ENCODE results near the gene CALHM4.

CALHM4 gene, protein sequence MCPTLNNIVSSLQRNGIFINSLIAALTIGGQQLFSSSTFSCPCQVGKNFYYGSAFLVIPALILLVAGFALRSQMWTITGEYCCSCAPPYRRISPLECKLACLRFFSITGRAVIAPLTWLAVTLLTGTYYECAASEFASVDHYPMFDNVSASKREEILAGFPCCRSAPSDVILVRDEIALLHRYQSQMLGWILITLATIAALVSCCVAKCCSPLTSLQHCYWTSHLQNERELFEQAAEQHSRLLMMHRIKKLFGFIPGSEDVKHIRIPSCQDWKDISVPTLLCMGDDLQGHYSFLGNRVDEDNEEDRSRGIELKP

DNA sequence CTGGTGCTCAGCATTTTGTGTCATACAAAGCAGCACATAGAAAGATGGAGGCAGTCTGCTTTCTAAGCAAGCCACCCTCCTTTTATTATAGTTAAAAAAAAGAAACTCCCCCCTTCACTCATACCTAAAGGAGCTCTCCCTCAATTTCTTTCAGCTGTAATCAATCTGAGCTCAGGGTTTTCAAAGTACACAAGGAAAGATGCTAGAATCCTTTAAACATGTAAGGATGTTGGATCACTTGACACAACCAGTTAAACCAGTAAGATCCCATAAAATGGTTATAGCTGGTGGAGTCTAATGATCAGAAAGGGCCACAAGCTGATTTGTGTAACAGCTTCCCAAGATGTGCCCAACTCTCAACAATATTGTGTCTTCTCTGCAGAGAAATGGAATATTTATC, at the start of gene CALHM4:
Gene CALHM4, plus strand, starts transcription at position 301 of the 400 bp plus-strand sequence. Its CDS starts 43 bp downstream, at position 344.
- DNase-seq, result no peak

DNA sequence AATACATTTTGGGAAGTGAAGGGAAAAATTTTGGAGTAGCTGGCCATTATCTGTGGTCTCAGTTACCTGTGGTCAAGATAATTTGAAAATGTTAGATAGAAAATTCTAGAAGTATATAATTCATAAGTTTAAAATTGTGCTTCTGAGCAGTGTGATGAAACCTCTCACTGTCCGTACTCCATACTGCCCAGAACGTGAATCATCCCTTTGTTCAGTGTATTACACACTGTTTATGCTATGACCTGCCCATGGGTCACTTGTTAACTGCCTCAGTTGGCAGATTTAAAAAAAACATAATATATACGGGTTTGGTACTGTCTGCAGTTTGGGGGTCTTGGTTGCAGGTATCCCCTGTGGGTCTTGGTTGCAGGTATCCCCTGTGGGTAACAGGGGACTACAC, 46.2 kb upstream of the CALHM4 start:
- no peak for DNase-seq

DNA sequence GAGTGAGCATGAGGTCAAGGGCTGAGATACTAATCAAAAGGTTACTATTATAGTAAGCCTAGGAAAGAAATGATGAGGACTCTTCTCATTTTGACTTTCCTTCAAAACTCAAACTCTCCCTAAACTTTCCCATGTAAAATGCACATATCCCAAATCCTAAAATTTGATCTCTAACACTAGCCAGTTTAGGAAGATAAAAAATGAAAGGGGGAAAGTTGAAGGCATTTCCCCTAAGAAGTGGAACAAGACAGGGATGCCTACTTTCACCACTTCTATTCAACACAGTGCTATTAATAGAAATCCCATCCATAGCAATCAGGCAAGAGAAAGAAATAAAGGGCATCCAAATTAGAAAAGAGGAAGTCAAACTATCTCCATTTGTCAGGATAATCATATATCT, 45.0 kb upstream of the CALHM4 start:
- DNase-seq, result no peak

DNA sequence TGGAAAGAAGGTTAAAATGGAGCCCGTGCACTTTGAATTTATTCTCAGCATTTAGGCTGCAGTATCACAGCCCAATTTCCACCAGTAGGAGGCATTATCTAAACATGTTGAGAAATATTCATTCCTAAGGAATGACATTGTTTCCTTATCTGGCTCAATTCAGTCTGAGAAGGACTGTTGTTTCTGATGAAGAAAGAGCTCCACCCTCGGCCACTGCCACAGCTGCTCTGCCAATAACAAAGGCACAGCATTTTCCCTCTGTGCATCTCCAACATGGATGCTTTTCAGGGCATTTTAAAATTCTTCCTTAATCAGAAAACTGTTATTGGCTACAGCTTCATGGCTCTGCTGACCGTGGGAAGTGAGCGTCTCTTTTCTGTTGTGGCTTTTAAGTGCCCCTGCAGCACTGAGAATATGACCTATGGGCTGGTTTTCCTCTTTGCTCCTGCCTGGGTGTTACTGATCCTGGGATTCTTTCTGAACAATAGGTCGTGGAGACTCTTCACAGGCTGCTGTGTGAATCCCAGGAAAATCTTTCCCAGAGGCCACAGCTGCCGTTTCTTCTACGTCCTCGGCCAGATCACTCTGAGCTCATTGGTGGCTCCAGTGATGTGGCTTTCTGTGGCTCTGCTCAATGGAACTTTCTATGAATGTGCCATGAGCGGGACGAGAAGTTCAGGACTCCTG, 42.0 kb upstream of the CALHM4 start, which contains the start of gene CALHM5:
Gene CALHM5, plus strand, starts transcription at position 216 of the 687 bp plus-strand sequence. Its CDS starts 58 bp downstream, at position 274.
- no peak for DNase-seq

DNA sequence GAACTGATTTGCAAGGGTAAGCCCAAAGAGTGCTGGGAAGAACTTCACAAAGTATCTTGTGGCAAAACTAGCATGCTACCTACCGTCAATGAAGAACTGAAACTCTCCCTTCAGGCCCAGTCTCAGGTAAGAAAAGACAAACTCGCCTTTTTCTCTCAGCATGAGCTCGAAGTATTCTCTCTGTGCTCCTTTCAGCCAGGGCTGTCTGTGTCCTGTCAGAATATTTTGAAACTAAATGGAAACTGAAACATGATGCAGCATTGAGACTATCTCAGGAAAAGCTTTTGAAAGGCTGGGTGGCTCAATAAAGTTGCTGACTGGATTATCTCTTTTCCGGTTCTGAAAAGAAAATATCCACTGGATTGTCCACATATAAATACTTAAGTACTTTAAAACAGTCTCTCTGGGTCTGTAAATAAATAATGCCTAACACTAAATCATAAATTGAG, 41.4 kb upstream of the CALHM4 start:
- DNase-seq, result no peak

DNA sequence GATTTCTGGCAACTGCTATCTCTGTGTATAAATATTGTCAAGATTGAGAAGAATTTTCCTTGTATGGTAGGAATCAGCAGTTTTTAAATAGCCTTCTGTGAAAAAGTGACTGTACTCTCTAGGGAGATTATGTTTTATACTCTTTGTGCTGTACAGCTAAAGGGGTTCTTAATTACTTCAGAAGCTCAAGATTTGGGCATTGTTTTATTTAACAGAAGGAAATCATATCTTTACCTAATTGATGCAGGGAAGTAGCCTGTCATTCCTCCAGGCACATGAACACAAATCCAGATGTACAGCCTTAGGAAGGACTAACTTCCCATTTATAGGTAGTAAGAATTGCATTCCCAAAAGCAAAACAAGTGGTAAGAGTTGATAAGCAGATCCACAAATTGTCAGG, 40.8 kb upstream of the CALHM4 start:
- DNase-seq, result no peak

DNA sequence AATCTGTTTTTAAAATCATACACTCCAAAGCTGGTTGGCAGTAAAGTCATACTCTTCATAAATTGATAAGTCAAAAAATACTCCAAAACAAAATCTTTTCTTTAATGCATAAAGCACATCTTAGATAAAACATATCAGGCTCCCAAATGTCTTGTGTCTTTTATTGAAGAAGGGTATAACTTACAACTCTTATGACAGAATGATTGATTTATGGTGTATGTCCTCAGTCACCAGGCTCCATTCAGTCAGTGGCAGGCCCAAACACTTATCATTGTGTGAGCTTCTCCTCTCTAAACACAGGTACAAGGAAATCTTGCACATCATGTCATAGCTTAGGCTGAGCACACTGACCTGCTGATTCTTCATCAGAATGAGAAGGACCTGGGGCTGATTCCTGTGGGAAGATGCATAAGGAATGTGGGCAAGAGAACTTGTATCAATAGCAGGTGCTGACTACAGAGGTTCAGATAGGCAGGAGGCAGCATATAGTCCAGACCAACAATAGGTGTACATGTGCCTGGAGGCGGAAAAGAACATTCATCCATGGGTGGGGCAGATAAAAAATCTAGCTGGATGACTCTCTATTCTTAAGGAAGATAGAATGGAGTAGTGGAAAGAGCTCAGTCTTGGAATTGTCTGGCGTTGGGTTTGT, 40.2 kb upstream of the CALHM4 start:
- no peak for DNase-seq

DNA sequence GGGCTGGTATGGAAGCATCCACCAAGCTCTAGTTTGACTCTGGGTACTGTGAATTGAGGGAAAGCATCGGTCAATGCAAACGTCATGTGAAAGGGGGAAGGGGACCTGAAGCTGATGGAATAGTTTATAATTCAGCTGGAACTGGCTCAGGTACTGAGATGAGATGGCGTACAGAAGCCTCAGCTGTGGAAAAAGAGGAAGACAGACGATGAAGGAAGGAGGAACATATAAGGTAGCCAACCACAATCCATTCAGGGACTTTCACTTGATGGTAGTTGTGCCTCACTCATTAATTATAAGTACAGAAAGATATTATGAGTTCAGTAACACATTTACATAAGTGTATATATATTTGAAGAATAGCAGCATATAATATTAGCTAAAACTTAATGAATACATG, 39.4 kb upstream of the CALHM4 start:
- DNase-seq, result no peak

DNA sequence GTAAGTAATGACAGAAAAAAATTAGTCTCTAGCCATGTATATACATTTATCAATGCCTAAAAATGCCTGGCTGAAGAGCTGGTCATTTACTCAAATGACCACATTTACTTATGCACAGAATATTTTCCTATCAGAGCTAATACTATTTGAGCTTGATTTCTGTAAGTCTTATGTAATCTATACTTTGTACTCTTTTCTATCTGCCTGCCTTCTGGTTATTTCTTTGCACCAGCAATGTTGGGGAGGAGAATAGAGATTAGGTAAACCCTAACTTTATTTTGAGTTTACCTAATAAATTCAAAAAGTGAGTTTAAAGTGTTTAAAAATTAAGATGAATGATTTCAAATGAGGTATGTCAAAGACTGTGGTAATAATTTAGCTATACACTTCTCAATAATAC, 38.4 kb upstream of the CALHM4 start:
- DNase-seq, result no peak

DNA sequence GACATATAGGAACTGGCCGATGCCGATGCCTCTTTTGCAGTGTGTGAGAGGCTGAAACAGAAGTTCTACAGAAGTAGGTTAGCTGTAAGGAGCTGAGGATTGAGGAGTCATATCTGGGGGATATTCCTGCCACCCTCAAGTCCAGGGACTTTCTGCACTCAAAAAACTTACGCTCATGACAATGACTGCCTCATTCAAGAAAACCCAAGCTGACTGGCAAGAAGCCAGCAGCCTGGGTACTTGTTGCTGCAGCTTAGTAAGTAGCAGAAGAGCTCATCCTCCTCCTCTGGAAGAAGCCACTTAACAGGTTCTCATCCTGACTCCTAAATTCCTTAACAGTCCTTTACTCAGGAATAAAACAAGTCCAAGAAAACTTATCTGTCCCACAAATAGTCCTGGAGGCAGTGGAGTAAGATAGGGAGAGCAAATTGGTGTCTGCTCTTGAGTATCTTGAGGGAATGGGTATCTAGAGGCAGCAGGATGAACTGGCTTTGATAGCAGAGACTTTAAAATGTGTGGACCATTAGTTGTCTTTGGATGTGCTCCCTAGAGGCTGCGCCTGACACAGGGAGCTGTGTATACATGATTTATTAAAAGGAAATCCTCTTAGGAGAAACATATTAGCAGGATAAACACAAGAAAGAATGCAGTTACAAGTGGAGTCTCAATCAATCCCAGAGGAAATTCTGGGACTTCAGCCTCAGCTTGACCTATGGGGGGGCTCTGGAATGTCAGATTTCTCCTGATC, 34.8 kb upstream of the CALHM4 start:
- DNase-seq, result no peak

DNA sequence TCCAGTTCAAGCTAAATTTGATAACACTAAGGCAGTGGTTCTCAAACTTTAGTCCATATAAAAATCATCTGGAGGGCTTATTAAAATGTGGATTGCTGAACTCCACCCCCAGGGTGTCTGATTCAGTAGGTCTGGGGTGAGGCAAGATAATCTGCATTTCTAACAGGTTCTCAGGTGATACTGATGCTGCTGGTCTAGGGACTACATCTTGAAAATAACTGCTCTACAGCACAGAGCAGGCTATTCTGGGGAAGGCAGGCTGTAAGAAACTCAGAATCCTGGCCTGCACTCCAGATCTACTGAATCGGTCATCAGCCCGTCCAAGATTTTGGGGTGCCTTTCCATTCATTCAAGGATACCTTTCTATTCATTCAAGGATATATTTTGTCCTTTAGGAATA, 30.7 kb upstream of the CALHM4 start:
- no peak for DNase-seq

DNA sequence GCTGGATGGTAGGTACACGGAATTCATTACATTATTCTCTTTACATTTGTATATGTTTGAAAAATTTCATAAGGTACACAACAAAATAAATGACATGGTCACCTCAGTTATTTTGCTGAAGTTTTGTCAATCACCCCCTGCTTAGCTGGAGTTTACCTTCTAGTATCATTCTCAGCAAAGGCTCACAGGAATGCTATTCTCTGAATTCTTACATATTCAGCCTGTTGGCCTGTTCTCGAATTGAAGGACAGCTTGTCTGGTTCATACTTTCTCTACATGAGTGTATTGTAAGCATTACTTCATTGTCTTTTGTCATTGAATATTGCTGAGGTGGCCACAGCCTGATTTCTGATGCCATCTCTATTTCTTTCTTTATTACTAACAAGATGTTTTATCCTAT, 29.3 kb upstream of the CALHM4 start:
- no peak for DNase-seq

DNA sequence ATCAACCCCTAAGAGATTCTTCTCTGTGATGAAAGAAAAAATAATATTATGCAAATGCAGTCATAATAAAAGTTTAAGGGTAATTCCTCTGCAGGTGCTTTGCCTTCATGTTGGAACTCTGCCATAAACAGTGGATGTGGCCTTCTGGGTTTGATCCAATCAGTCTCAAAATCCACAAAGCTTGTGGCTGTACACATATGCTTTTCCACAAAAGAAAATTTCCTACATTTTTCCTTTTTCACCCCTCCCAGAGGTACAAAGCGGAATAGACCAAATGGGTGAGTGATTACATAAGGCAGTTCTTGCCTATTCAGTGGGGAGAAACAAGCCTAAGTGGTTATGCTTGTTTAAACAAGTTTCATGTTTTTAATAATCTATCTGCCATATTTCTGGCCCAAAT, 25.4 kb upstream of the CALHM4 start:
- DNase-seq, result no peak

DNA sequence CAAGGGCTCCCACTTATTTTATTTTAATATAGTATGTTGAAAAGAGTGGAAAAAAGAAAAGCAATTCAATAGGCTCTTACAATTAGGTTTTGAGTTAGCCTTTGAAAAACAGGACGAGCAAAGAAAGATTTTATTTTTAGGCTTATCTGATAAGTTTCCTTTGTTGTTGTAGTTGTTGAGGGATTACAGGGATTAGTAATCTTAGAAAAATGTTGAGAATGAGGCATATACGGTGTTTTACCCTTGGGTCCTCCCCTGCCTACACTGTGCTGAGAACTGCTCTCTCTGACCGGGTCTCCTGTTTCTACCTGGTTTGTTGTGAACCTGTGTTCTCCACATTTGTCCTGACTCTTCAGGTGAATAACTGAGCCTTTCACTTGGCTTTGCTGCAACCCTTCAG, 24.8 kb upstream of the CALHM4 start:
- DNase-seq, result no peak

DNA sequence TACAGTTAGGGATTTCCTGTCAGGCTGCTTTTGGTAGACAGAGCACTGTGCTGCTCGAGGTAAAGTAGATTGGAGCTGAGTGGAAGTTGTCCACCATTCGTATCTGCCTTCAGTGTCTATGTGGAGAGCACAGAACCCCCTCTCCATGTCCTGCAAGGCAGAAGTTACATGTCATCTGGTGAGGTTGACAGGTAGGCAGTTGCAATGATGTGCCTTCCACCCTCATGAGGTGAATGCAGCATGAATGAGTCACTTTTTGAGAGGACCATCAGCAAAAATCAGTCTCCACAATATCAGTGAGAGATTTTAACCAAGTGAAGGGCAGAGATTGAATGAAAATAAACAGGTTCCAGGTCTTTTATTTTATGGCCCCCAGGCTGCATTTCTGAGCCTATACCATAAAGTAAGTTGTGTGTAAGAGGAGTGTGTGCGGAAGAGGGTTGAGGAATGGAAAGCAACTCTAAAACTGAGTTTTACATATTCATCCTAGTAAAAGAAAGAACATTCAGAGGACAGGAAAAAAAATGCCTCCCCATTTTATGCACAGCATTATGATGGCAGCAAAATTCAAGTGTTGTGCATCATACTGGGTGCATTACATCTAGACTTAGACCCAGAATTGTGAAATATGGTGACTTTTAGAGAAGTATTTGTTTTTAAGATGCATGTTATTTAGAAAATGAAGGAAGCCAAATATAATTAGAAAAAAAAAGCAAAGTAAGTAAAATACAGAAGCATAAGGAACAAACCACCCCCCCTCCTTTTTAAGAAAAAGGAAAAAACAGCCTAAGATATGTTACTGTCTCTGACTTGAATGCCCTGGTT, 23.9 kb upstream of the CALHM4 start:
- no peak for DNase-seq

DNA sequence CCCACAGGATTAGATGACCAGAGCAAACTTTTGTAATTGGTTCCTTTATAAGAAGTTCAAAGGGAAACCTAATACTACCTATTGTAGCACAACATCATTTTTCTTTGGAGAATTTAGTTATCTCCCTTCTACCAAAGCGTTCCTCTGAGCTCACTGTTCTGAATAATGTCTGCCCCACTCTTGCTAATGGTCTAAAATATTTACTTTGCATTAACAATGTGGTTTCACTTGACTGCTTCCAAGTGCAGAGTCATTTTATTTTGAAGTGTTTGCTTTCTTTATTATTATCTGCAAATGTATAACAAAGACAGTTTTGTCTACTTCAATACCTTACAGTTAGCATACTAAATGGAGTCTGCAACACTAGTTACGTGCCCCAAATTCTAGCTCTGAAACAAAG, 23.1 kb upstream of the CALHM4 start:
- DNase-seq, result no peak

DNA sequence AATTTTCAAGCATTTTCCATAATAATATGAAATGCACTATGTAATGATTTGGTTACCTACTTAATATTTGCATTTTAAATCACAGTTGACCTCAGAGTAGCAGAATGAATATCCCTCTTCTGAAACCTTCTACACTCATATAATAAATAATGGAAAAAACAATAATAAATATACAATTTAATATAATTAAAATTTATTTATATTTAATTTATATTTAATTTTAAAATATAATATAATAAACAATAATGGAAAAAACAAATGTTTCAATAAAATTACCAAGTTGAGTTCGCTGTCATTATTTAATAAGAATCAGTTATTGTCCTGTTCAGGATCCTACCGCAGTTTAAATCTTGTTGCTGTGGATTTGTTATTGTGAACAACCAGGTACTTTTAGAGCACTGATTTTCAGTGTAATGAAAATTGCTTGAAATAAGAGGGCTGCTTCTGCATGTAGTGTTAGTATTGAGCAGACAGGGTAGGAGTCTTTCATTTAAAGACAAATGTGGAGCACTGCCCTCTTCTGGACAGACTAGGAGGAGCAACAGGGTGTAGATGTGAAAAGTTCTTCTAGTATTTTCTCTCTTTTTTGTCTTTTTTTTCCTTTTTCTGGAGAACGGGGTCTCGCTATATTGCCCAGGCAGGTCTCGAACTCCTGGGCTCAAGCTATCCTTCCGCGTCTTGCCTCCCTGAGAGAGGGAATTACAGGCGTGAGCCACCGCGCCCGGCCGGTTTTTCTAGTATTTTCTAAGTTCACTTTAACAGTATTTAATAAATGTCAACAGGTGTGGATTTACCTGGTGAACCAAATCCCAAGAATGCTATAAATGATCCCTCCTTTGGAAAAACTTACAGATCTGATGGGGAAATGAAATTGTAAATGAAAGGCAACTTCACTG, 21.6 kb upstream of the CALHM4 start:
- DNase-seq, result peak; percentile 12

DNA sequence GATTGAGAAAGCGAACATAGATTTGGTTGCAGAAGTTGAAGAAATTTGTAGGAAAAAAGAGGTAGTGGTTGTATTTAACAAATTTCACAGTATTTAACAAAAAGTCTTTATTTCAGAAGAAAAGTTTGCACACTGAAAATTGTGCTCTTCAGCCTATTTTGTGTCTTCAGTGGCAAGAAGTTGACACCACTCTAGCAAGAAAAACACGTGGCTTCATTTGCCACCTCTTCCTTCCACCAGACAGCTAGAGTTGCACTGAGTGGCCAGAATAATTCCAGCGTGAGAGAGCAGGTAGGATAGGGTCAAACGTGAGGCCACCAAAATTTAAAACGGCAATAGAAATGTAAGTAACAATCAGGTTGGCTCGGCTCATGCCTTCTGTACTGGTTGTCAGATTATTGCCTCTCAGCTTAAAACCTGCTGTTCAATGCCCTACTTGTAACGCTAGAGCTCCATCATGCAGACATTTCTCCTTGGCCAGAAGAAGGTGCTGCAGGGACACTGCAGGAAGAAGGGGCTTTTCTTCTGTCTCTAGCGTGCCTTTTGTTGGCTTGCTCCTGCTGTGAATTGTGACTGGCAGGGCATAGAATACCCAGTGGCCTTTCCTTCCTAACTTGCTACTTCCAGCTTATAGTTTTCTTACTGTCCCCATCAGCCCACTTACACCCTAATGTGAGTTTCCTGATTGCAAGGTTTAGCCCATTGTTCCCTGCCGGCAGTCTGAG, 20.2 kb upstream of the CALHM4 start:
- no peak for DNase-seq

DNA sequence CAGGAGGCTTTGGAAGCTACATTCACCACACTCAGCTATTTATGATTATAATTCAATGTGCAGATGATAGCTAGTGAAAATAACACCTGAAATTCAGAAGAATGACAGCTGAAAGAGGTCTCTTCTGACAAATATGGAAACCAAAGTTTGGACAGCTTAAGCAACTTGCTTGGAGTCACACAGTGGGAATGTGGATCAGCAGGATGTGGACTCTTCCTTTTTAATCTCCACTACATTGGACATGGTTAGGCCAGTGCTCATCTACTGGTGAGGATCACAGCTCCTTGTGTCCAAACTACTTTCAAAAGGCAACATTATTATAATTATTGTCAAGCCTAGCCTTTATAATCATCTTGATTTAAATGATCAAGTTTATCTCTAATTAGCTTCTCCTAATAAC, 18.4 kb upstream of the CALHM4 start:
- DNase-seq, result no peak

DNA sequence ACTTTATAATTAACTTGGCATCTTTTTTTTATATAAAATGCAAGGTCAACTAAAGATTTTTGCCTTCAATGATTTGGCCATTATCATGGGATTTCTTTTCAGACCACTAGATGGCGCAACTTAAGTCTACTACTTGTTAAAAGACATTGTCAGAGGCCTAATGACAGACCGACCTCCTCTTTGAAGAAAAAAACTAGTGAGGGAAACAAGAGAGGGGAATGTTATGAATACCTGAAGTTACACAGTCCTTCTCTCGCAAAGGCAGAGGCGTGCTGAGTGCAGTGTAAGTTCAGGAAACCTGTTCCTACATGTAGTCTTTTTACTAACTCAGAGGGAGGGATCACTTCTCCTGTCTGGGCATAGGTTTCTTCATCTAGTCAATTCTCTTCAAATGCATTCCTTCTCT, 17.3 kb upstream of the CALHM4 start:
- DNase-seq, result no peak

DNA sequence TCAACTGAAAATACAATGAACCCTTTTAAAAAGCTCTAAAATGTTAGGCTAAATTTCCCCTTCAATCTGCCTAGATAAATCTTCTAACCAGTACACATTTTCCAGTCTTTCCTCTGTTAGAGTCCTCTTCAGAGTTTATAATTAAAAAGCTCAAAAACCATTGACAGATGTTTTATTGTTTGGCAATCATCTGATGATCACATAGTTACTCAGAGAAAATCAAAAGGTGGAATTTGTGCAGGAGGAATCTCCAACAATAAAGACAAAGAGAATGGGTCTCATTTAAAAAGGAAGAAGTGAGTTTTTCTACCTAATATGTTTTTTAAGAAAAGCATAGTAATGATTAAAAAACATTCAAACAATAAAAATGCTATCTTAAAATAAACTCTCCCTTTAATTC, 11.1 kb upstream of the CALHM4 start:
- no peak for DNase-seq

Measured in SIG-M5 (cell line).